Activated T-helper 1 cell treated with Interleukin-2 at 50 U/mL for 16 hours (primary cell): Measurements from ENCODE around the gene CELF2.

Source experiments
- DNase-seq: peaks from one replicate; pipeline ENCODE4 v3.0.0-alpha.2; 2020; ENCODE audit warnings: low read depth

Gene CELF2

DNA sequence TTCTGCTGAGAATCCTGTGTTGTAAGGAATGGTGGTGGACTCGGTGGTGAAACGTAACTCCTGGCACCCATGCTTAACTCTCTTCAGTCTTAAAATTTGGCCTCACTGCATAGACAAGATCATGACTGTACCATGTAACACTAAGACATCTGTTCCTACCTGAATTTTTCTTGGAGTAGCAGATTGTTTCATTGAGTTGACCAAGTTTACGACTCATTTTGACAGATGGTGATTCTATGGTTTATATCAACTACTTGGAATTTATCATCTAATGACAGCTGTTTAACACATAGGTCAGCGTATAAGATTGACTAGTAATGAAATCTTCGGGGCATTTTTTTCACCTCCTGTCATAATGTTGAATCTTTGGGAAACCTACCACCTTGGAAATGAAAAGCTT is 184.2 kb downstream of the CELF2 start:
- no peak for DNase-seq

DNA sequence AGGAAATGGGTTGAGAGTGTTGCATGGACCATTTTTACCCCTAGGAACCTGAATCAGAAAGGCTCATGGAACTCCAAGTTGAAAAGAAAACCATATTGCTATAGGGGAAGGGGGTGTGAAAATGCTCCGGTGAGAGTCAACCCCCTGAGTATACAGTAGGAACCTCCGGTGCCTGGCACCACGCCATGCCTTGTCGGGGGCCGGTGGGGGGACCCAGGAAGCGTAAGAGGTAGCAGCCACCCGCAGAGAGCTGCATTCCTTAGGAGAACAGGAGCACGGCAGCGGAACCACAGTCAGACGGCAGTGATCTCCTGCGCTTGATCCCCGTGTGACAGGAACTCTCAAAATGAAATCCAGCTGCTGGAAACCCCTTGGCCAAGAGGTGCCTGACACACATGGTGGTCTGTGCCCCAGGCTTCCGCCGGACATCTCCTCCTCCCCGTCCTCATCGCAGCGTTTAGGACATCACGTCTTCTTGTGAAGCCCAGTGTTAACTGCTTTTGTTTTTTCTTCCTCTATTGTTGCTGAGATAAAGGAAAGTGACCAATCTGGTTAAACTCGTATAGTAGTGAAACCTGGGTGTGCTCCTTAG is 186.8 kb downstream of the CELF2 start:
- no peak for DNase-seq

DNA sequence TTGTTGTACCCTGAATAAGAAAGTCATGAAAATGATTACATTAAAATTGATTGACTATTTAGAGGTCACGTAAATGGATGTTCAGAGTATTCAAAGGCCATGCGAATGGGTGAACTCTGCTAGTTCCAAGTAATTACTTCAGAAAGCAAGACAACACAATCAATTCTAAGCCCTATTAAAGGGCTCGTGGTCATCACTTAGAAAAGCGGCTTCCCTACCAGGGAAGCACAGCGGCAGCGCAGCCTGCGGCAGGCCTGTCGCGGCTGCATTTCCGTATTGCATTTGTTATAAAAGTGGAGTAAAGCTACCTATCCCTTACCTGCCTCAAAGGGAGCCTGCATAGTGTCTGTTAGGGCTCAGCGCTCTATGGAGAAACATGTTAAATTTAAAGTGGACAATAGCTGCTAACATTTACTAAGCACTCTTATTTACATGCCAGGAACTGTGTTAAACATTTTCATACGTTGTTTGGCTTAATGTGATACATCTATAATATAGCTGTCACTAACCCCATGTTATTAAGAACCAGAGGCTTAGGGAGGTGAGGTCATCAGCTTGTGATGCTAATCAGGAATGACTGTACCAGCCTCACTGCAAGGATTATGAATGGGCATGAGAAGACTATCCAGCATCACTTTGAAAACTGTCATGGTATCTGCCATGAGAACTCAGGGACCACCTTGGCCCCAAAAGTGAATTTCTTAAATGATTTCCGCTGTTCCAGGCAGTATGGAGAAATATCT is 187.5 kb downstream of the CELF2 start:
- DNase-seq = no peak

DNA sequence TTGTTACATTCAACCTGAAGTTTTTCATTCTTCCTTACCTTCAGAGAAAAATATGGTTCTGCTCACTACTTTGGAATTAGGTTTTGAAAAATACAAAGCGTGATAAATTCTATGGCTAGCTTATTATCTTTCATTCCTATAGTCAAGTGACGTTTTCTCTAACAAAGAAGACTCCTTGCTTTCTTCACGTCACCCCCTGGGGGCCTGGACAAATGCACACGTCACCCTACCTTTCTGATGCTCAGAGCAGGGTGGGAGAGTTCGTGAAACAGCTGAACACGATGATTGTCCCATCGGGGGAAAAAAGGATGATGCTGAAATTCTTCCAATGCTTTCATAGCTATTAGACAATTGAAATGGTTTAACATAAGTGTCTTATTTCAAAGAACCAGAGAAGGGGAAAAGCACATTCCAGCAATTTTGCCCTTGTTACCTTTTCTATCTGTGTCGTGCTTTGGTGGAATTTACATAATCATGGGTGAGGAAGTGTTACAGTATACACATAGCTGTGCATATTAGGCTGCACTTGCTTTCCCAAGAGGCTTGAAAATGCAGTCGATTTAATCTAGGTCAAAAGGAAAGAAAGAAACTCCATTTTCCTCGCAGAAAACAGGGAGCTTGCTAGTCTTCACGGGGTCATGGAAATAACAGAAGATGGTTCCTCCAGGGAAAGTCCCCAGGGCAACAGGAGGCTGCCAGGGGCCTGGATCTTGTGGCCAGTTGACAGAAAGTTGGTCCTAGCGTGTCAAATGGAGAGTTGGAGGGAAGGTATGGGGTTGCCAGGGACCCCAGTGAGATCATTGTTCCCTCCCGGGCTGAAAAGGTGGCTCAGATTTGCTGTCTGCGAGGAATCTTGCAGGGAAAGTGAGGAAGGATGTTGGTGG is 189.2 kb downstream of the CELF2 start:
- DNase-seq = no peak

DNA sequence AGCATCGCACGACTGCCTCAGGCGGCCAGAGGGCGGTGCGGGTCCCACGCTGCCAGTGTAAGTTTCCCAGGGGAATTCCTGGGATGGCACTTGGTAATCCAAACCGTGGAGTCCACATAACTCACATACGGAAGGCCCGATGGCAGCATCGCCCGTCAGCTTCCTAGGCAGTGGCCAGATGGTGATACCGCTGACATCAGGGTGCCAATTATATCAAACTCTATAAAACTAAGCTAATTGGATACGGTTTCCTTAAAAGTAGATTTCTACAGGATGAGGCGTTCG is 189.8 kb downstream of the CELF2 start:
- DNase-seq = no peak

DNA sequence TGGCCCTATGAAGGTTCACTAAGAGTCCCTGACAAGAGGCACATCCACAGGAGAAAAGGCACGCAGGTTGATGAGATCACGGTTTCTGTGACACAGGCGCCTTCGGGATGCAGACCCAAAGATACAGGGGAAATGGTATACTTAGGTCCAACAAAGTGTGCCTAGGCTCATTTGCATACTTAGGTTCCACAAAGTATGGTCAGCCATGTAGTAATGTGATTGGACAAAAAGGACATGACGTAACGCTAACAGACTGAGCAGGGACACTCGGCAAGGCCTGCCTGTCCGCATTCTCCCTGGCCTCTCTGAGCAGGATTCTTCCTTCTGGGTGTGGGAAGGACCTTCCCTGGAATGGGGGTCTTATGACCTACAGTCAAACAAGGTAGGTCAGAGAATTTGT is 190.6 kb downstream of the CELF2 start:
- DNase-seq = no peak

DNA sequence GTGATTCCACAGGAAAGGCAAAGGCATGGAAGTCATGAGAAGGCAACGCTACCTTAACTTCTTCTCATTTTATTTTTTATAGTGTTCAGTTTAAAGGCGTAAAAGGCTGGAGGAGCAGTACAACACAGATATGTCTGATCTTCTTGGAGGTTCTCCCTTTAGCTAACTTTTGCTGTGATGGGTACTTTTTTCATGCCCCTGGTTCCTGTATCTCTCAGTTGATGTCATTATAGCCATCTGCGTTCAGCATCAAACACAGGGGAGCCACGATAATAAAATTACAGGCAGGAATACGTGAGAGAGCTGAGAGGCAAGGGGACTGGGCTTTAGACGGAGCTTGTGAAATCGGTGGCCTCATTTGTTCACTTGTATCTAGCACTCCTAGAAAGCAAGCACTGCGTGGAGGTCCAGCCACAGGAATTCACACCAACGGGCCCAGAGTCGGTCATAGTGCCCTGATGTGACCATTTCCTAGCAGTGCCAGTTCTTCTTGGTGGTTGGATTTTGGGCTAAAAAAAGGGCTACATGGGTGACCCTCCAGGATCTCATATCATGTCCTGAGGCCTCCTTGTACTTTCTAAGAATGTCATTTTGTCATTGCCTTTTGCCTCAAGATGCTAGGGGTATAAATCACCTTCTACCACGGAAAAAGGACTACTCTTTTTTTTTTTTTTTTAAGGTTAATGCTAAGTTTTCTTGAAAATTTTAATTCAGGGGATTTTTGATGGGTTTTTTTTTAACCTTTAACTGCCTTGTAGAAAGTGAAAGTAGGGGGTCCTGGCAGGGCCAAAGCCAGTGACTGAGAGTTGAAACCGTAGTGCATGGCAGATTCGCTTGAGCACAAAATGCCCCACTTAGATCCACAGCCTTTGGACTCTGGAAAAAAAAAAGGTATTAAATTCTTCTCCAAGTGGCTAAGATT is 191.5 kb downstream of the CELF2 start:
- DNase-seq = no peak

DNA sequence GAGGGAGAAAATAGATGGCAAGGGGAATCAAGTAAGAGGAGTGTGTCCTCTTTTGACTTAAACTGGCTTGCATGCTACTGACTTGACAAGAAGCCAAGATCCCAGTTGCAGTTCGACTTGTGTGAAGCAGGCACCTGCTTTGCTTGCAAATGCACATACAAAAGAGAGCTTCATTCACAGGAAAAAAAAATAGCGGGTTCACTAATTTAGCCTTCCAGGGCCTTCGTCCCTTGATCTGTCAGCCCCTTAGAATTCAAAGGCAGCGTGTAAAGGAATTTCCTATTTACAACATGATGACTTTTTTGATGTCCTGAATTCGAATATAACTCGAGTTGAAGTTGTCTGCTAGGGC is 192.1 kb downstream of the CELF2 start:
- no peak for DNase-seq

DNA sequence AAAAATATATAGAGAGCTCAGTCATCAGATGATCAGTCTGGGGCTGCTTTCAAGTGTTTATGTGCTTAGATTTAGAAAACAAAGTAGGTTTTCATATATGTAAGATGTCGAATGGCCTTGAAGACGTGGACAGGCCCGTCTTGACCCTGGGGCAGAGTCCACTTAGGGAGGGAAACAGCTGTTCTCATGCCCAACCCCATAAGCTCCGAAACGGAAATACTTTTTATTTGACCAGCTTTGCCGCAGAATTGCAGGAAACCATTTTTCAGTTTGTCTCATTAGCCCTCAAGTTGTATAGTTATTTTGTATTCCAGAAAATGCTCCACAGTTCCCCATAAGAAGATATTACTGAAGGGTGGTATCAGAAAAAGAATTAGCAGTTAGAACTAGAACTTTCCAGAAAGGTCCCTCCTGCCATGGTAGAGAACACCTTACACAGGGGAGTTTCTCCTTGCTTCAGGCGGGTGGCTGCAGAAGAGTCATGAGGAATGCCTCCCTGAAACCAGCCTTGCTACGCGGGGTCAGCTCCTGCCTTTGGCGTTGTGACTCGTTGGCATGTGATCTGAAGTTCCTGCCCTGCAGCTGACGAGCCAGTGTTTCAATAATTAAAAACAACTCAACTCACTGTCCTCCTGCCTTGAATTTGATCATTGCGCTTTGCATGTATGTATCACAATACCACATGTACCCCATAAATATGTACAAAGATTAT is 192.7 kb downstream of the CELF2 start:
- DNase-seq = no peak

DNA sequence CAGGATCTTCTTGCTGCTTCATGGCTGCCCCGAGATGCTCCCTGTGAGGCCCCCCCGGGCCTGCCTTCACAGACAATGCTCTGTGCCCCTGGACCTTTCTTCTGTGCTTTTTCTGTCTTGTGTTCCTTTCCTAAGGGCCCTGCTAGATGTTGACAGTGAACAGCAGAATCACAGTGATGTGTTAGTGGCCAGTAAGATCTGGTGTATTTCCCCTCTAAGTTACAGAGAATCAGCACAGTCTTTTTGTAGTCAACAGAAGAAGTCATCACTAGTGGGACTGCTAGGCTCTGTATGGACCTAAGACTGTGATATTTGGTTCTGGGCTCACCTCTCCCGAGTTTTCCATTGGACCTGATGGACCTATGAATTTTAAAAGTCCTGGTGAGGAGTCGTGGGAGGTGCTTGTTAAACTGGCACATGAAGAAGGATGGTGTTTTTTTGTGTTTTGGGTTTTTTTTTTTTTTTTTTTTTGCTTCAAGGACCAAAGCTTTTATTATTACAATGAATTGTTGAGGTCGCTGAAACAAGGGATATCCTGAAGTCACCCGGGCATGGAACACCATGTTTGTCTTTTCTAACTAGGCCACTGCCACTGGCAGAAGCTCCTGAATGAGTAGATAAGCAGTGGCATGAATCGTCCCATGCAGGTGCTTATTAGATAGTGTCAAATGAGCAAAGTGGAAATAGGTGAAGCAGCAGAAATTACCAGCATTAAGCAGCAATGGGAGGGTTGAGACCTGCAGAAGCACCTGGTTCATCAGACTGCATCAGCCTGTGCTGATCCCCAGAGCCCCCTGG is 194.8 kb downstream of the CELF2 start:
- DNase-seq = no peak

DNA sequence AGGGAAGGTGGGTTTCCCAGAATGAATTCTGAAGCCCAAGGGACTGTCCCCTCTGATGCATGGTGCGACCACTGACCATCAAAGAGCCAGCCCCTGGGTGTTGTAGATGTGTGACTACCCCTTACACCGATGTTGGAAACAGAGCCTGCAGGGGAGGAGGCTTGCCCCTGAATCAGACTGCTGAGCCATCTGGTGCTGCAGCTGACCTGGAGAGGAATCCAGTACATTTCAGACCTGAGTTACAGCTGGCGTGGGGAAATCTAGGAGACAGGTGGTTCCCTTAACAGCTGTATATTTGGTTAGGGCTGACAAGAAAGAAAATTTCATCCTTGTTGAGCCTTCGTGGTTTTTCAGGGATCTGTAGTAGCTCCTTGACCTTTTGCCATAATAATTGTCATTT is 195.5 kb downstream of the CELF2 start:
- DNase-seq = no peak

DNA sequence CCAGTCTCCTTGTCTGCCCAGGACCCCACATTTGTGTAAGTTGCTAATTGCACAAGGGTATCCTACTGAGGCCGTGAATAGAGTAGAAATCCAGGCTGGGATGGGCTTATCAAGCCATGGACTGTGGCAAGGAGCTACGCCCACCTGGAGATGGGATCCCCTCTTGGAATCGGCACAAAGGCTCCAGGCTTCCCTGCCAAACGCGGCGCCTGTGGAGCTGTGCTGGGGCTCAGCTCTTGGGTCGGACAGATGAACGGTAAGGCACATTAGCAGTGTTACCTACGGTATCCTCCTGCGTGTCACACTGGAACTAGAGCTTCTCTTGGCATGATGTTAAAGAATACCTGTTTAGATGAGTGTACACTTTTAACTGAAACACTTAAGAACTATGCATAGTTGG is 196.7 kb downstream of the CELF2 start:
- no peak for DNase-seq

DNA sequence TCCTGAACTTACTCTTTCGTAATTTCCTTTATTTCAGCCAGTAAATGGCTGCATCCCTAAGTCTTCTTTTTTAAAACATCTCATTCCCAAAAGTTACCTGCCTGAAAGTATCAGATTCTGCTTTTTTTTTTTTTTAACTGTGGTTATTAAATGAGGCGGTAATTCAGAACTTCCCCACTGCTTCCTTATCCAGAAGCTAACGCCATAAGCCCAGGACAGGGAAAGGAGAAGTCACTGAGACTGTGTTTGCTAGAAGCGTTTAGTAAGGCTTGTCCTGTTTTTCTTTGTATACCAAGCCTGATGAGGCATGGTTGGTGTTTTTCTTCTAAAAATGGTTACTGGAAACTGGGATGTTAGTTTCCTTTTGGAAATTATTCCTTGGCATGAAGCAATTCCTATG is 197.8 kb downstream of the CELF2 start:
- no peak for DNase-seq

DNA sequence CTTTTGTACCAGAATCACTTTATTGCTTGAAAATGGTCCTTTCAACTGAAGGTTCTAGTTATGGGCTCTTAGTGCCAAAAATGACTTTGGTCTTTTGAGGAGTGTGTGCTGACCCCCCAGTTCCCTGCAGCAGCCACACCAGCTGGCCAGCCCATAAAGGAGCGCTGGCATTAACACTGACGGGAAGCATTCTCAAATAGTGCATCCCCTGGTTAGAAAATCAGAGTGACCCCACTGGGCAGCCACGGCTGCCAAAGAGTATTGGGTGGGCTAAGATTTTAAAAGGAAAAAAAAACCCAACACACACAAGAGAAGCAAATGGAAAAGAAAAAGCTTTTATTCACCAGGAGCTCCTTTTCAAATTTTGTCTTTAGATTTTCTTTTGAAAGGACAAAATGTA is 199.8 kb downstream of the CELF2 start:
- DNase-seq = no peak

DNA sequence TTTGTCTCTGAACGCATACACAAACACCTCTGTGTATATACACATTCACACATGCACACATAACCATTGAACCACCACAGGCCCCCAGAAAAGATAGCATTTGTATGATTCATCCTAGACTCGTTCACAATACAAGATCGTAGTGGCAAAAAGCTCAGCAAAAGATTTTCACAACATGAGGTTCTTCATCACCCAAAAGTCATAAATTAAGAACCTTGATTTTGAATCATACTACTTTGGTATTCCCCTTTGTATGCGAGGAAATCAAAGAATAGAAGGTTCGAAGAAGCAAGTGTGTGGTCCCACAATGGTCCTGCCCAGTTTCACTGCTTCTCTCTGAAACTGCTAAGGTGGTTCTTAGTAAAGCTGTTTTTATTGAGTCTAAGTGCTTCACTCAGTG is 200.7 kb downstream of the CELF2 start:
- no peak for DNase-seq

DNA sequence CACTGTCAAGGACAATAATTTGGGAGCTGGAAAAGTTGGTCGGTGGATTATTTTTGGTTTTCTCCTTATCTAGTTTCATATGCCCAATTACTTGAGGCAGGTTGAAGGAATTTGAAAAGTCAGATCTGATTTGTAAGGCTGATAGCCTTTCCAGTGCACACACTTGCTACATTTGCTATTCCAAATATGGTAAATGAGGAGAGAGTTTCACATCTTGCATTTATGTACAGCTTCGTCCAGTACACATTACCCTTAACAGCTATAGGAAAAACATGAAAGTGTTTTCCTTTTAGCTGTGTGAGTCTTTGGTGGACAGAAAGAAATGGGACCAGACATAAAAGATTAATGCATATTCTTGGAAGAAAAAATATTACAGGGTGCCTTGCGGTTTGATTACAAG is 201.8 kb downstream of the CELF2 start:
- DNase-seq = no peak

DNA sequence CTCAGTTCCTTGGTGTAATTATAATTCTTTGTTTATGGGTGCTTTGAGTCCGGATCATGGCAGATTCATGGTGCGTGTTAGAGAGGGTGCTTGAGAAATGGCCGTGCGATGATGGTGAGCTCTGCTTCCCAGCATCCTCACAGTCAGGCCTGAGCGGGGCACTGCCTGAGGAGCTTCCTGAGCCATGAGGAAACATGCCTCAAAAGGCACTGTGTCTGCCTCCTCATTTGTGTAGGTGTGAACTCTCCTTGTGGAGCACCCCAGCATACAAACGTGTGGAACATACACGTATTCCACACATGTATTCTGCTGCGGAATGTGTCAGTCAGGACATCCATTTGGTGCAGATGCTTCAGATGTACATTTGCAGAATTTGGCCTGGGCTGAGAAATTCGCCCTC is 205.4 kb downstream of the CELF2 start:
- no peak for DNase-seq

DNA sequence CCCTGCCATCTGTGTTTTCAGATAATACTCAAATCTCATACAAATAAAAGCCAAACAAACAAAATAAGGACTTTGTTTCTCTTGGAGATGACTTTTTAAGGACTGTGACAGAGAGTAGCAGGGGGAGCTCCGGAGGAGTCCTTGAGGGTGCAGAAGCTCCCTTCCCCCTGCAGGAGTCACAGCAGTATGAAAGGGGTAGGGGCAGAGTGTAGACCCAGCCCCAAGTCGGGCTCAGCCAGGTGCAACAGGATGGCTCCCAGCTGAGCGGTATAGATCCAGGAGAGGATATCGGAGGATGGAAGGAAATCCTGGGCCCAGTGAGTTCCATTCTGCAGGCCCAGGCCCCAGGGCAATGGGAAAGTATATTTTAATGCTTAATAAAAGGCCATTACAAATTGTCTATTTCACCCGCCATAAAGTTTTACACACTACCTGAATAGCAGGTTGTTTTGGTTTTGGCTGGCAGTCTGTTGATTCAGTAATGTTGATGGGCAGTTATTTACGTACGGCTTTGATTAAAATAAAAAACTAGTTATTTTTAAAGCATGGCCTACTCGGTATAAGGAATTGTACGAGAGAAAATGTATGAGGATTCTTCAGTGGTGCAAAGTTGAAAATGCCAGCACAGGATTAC is 206.0 kb downstream of the CELF2 start:
- DNase-seq = no peak

DNA sequence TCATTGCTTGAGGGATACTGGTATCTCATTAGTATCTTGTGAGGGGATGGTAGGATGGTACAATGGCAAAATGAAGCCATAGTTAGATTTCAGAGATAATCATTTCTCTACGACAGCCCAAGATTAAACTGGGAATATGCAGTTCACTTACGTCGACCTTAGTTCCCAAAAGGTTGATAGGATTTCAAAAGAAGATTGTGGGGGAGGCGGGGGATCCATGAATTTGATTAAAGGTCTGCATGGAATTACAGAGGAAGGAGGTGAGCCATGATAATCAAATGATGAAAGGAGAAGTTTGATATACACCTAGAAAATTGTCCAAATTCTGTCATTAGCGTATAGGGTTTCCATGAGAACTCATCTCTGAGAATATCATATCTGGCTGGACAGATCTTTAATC is 206.6 kb downstream of the CELF2 start:
- no peak for DNase-seq

DNA sequence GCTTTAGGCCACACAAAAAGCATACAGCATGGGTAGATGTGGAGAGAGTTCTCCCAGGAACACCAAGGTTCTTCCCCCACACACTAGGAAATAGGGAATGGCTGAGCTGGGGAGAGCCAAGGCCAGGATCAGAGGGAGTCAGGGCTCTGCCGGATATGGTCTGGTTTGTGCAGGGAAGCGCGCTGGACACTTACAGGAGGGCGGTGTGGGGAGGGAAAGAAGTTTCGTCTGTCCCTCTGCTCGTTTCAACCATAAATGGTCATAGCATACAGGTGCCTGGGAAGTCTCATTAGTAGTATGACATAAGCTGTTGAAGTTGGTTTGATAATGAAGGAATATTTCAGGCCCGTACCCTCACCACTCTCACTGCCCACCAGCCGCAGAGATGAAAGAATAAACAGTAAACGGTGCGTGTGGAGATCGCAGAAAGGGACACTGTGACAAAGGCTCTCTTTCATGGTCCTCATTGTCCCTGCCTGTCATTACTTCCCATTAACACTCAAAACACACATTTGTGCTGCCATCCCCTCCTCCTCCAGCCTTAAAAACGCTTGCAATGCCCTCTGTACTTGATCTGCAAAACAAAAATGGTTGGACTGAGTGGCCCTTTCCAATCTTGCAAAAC is 207.2 kb downstream of the CELF2 start:
- DNase-seq = no peak
